SU-DHL-6 (cell line): ENCODE data around the gene ZNF524.

ENCODE experiments used
- CTCF ChIP-seq: fragments of 200-600 bp; sonication (generic); IDR thresholded peaks from one replicate; pipeline ENCODE4 v1.5.1; 2017; ENCODE audit warnings: antibody characterized with exemption, mild to moderate bottlenecking, low read length, moderate library complexity; ENCODE audit not compliant: insufficient read depth, poor library complexity, severe bottlenecking
- EZH2phosphoT487 ChIP-seq: fragments of 200-600 bp; sonication (generic), shearing (Covaris generic); conservative IDR thresholded peaks from 2 replicates; pipeline ENCODE4 v1.6.1; 2018; ENCODE audit warnings: mild to moderate bottlenecking, antibody characterized with exemption, low read length, moderate library complexity, mixed read lengths

- TF ChIP-seq CTCF = no peak
- no peak for TF ChIP-seq EZH2phosphoT487
Measured at GRCh38 chr19:55613930-55614710, 14.0 kb downstream of the ZNF524 start.
